Muscle of arm (tissue), 12 donors: ENCODE results near the gene IFITM10. TPM values are rescaled to one million over a fixed set of nuclear protein-coding genes. Genes with fewer than 3 reads are reported as not detected.

ENCODE experiments used
- DNase-seq: peaks from one replicate; pipeline ENCODE4 v3.0.0-alpha.2; 2013
- polyA plus RNA-seq, 12 donors: library from polyadenylated mRNA; unstranded; fragments of 120-200 nt; gene quantifications; one replicate each; pipeline ENCODE4 v1.2.1, GENCODE V29; 2013; ENCODE audit not compliant: insufficient read length in 12 of 12

IFITM10 gene
- polyA plus RNA-seq, 12 donors = 0.06 to 0.36 (median 0.17) TPM; not detected in 3

- no peak for DNase-seq
These were observed 32.1 kb downstream of the IFITM10 start for GRCh38 chr11:1718326-1718725.

GRCh38 chr11:1717745-1718144 lies 32.6 kb downstream of the IFITM10 start:
- no peak for DNase-seq

- DNase-seq = no peak
These were observed 35.2 kb downstream of the IFITM10 start for GRCh38 chr11:1714908-1715885.

GRCh38 chr11:1708716-1709115 lies 41.7 kb downstream of the IFITM10 start:
- no peak for DNase-seq

GRCh38 chr11:1707751-1708150 lies 42.6 kb downstream of the IFITM10 start:
- no peak for DNase-seq

GRCh38 chr11:1706634-1707400 lies 43.6 kb downstream of the IFITM10 start:
- no peak for DNase-seq

GRCh38 chr11:1705126-1706052 lies 45.0 kb downstream of the IFITM10 start:
- no peak for DNase-seq

GRCh38 chr11:1703146-1703545 lies 47.2 kb downstream of the IFITM10 start:
- no peak for DNase-seq

- DNase-seq = no peak
These were observed 47.9 kb downstream of the IFITM10 start for GRCh38 chr11:1702506-1702905.

GRCh38 chr11:1701091-1701807 lies 49.1 kb downstream of the IFITM10 start:
- DNase-seq = no peak

- DNase-seq = no peak
These were observed 50.6 kb downstream of the IFITM10 start for GRCh38 chr11:1699771-1700170.

- no peak for DNase-seq
These were observed 53.5 kb downstream of the IFITM10 start, which contains the start of gene KRTAP5-6 for GRCh38 chr11:1696608-1697570. TSS of gene KRTAP5-6 (plus strand) at chr11:1697195. CDS start at chr11:1697246, 51 bp downstream.

- DNase-seq = no peak
These were observed 54.8 kb downstream of the IFITM10 start for GRCh38 chr11:1695548-1696108.

GRCh38 chr11:1694846-1695547 lies 55.4 kb downstream of the IFITM10 start:
- no peak for DNase-seq

GRCh38 chr11:1694064-1694845 lies 56.1 kb downstream of the IFITM10 start:
- DNase-seq = peak; percentile 88

GRCh38 chr11:1693327-1694063 lies 56.9 kb downstream of the IFITM10 start:
- peak; percentile 78 for DNase-seq
